ENCODE data around the gene WDR43.
"Not testable (repeated sequence)": the region's sequence is repeated elsewhere in the genome, so short reads cannot be mapped to it uniquely, and the experiment has no call there.

WDR43 gene

DNA sequence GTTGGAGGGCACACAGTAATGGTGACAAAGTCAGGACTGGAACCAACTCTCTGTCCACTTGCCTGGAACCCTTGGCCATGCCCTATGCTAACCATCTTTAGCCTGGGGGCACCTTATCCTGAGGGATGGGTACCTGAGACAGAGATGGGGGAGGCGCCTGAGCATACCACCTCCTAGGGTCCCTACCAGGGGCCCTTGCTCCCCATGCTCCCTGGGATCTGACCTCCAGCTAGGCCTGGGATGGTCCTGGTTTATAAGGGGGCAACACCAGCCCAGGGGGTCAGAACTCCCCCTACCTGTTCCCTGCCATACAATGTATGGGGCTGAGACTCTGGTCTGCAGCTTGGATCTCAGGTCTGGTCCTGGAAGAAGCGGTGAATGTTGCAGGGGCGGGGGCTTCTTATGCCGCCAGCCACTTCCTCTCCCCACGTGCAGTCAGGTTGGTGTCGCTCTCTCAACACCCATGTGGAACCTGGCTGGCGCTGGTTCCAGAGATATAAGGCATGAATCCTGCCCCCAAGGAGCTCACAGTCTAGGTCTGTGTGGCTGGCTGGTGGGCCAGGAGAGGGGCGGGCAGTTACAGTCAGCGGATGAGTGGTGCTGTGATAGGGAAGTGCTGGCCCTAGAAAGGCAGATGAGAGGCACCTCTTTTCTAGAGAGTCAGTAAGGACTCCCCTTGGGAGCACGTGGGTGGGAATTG is 82.9 kb downstream of the WDR43 start:
- Histone ChIP-seq H4K8ac (ENCODE audit: low read length) (no peak overlapping the region), H4K91ac (ENCODE audit: low read length) (no peak overlapping the region), H3K4me2 (ENCODE audit: low read length, poor library complexity, severe bottlenecking) (no peak overlapping the region), H2BK120ac (ENCODE audit: low read depth, low read length) (no peak overlapping the region), H3K23ac (ENCODE audit: low read length in 2 of 2) (no peak overlapping the region), H3K9me3 (ENCODE audit: control insufficient read depth, low read length) (peaks cover 8% of the 10 kb centered on the region), H3K18ac (ENCODE audit: low read depth in 1 of 2, low read length in 2 of 2) (no peak overlapping the region), H2BK15ac (ENCODE audit: low read depth, poor library complexity, severe bottlenecking) (no peak overlapping the region), H3K27me3 (ENCODE audit: control insufficient read depth in 1 of 2, insufficient read depth in 1 of 2, low read length in 2 of 2) (peaks cover 4 to 36% of the 10 kb centered on the region in 2 experiments), H3K79me1 (replicated peaks; ENCODE audit: low read length, poor library complexity, severe bottlenecking) (no peaks in the 10 kb centered on the region), H2AFZ (ENCODE audit: low read depth, low read length) (no peak overlapping the region), H3K4ac (ENCODE audit: low read depth in 1 of 2, low read length in 2 of 2) (no peak overlapping the region), H3K4me3 (ENCODE audit: insufficient read depth in 1 of 2, low read depth in 1 of 2, low read length in 2 of 2) (no peak overlapping the region), H3K4me1 (ENCODE audit: control insufficient read depth, insufficient read depth, low read depth, low read length) (peaks cover 16% of the 10 kb centered on the region), H3K27ac (ENCODE audit: low read length, poor library complexity, severe bottlenecking) (no peak overlapping the region), H3K36me3 (ENCODE audit: control insufficient read depth in 1 of 2, insufficient read depth in 2 of 2, low read depth in 1 of 2, low read length in 2 of 2) (no peaks in the 10 kb centered on the region), H2BK12ac (ENCODE audit: low read length in 2 of 2) (no peak overlapping the region), H2BK5ac (ENCODE audit: low read depth, low read length, poor library complexity, severe bottlenecking) (no peak overlapping the region), H3K9ac (ENCODE audit: low read length) (no peak overlapping the region), H3K14ac (ENCODE audit: low read length in 2 of 2) (no peak overlapping the region), H2AK5ac (ENCODE audit: low read length, severe bottlenecking) (no peak overlapping the region)
- WGBS, result 86% methylated on average over 10 of the region's 10 CpGs
- no peak for DNase-seq

DNA sequence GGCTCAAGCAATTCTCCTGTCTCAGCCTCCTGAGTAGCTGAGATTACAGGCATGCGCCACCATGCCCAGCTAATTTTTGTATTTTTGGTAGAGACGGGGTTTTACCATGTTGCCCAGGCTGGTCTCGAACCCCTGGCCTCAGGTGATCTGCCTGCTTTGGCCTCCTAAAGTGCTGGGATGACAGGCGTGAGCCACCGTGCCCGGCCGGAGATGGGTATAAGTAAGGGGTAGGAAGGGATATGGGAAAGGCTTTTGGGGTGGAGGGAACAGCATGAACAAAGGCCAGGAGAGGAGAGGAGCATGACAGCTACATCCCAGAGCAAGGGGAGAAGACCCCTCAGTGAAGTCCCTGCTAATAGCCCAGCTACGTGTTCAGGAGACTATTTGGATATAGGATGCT is 83.5 kb downstream of the WDR43 start:
- not testable (repeated sequence) for H3K18ac ChIP-seq (ENCODE audit: low read depth in 1 of 2, low read length in 2 of 2); H2BK120ac ChIP-seq (ENCODE audit: low read depth, low read length); H3K14ac ChIP-seq (ENCODE audit: low read length in 2 of 2); DNase-seq; H3K36me3 ChIP-seq (ENCODE audit: control insufficient read depth in 1 of 2, insufficient read depth in 2 of 2, low read depth in 1 of 2, low read length in 2 of 2); H3K27ac ChIP-seq (ENCODE audit: low read length, poor library complexity, severe bottlenecking); H3K4me2 ChIP-seq (ENCODE audit: low read length, poor library complexity, severe bottlenecking); H4K91ac ChIP-seq (ENCODE audit: low read length); H2AK5ac ChIP-seq (ENCODE audit: low read length, severe bottlenecking); H2BK5ac ChIP-seq (ENCODE audit: low read depth, low read length, poor library complexity, severe bottlenecking); H3K4ac ChIP-seq (ENCODE audit: low read depth in 1 of 2, low read length in 2 of 2); H3K9ac ChIP-seq (ENCODE audit: low read length); H2AFZ ChIP-seq (ENCODE audit: low read depth, low read length); H3K9me3 ChIP-seq (ENCODE audit: control insufficient read depth, low read length); H2BK15ac ChIP-seq (ENCODE audit: low read depth, poor library complexity, severe bottlenecking); H3K79me1 ChIP-seq (replicated peaks; ENCODE audit: low read length, poor library complexity, severe bottlenecking); H3K4me3 ChIP-seq (ENCODE audit: insufficient read depth in 1 of 2, low read depth in 1 of 2, low read length in 2 of 2); H3K23ac ChIP-seq (ENCODE audit: low read length in 2 of 2); H4K8ac ChIP-seq (ENCODE audit: low read length); H2BK12ac ChIP-seq (ENCODE audit: low read length in 2 of 2)
- peaks cover 1 to 29% of the 10 kb centered on the region in 2 experiments for H3K27me3 ChIP-seq (ENCODE audit: control insufficient read depth in 1 of 2, insufficient read depth in 1 of 2, low read length in 2 of 2)
- peaks cover 16% of the 10 kb centered on the region for H3K4me1 ChIP-seq (ENCODE audit: control insufficient read depth, insufficient read depth, low read depth, low read length)
- 93% methylated on average over 8 of the region's 8 CpGs for WGBS

DNA sequence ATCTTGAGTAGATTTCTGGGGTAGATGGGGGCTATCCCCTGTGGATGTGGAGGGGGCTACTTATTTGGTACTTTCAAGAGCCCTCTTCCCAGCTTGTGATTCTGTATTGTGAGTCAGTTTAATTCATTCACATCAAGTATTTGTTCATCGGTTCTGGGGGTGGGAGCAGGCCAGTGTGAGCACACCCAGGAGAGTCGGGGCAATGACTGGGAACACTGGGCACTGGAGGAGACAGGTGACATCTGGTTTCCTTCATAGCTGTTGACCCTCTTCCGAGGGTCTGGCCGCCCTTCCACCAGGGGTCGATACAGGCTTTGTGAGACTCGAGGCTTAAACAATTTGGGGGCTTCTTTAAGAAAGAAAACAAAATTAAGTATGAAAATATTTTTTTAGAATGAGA is 84.1 kb downstream of the WDR43 start:
- Histone ChIP-seq H3K9ac (ENCODE audit: low read length) (no peak overlapping the region), H2BK5ac (ENCODE audit: low read depth, low read length, poor library complexity, severe bottlenecking) (no peak overlapping the region), H3K18ac (ENCODE audit: low read depth in 1 of 2, low read length in 2 of 2) (no peak overlapping the region), H3K36me3 (ENCODE audit: control insufficient read depth in 1 of 2, insufficient read depth in 2 of 2, low read depth in 1 of 2, low read length in 2 of 2) (no peaks in the 10 kb centered on the region), H2BK120ac (ENCODE audit: low read depth, low read length) (no peak overlapping the region), H2BK12ac (ENCODE audit: low read length in 2 of 2) (no peak overlapping the region), H3K9me3 (ENCODE audit: control insufficient read depth, low read length) (no peaks in the 10 kb centered on the region), H3K4me3 (ENCODE audit: insufficient read depth in 1 of 2, low read depth in 1 of 2, low read length in 2 of 2) (no peak overlapping the region), H3K4ac (ENCODE audit: low read depth in 1 of 2, low read length in 2 of 2) (no peak overlapping the region), H3K23ac (ENCODE audit: low read length in 2 of 2) (no peak overlapping the region), H2AFZ (ENCODE audit: low read depth, low read length) (no peak overlapping the region), H4K8ac (ENCODE audit: low read length) (no peak overlapping the region), H3K4me1 (ENCODE audit: control insufficient read depth, insufficient read depth, low read depth, low read length) (peaks cover 16% of the 10 kb centered on the region), H3K27me3 (ENCODE audit: control insufficient read depth in 1 of 2, insufficient read depth in 1 of 2, low read length in 2 of 2) (peaks cover 0 to 26% of the 10 kb centered on the region in 2 experiments), H3K4me2 (ENCODE audit: low read length, poor library complexity, severe bottlenecking) (no peak overlapping the region), H3K14ac (ENCODE audit: low read length in 2 of 2) (no peak overlapping the region), H3K27ac (ENCODE audit: low read length, poor library complexity, severe bottlenecking) (no peak overlapping the region), H2AK5ac (ENCODE audit: low read length, severe bottlenecking) (no peak overlapping the region), H2BK15ac (ENCODE audit: low read depth, poor library complexity, severe bottlenecking) (no peak overlapping the region), H3K79me1 (replicated peaks; ENCODE audit: low read length, poor library complexity, severe bottlenecking) (no peaks in the 10 kb centered on the region), H4K91ac (ENCODE audit: low read length) (no peak overlapping the region)
- WGBS, result 86% methylated on average over 6 of the region's 6 CpGs
- DNase-seq, result no peak

DNA sequence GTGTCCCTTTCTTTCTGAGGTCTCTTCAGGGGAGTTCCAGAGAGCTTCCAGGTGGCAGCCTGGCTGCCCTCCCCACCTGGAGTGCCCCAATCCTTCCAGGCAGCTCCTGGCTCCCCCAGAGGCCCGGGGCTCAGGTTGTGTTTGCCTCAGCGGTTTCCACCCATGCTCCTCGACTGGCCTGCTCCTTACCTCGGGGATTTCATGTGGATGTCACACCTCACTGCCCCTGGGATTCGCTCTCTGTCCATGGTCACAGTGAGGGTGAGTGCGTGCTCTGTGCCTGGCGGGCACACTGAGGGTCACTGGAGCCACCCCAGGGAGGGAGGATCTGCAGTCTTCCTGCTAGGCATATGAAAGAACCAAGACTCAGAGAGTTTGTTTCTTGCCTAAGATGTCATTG is 84.6 kb downstream of the WDR43 start:
- Histone ChIP-seq H3K4me2 (ENCODE audit: low read length, poor library complexity, severe bottlenecking) (no peak overlapping the region), H3K18ac (ENCODE audit: low read depth in 1 of 2, low read length in 2 of 2) (no peak overlapping the region), H2BK120ac (ENCODE audit: low read depth, low read length) (no peak overlapping the region), H3K9ac (ENCODE audit: low read length) (no peak overlapping the region), H3K4me3 (ENCODE audit: insufficient read depth in 1 of 2, low read depth in 1 of 2, low read length in 2 of 2) (no peak overlapping the region), H3K4me1 (ENCODE audit: control insufficient read depth, insufficient read depth, low read depth, low read length) (peaks cover 16% of the 10 kb centered on the region), H3K4ac (ENCODE audit: low read depth in 1 of 2, low read length in 2 of 2) (no peak overlapping the region), H2BK5ac (ENCODE audit: low read depth, low read length, poor library complexity, severe bottlenecking) (no peak overlapping the region), H2AK5ac (ENCODE audit: low read length, severe bottlenecking) (no peak overlapping the region), H3K79me1 (replicated peaks; ENCODE audit: low read length, poor library complexity, severe bottlenecking) (no peaks in the 10 kb centered on the region), H3K27ac (ENCODE audit: low read length, poor library complexity, severe bottlenecking) (no peak overlapping the region), H4K8ac (ENCODE audit: low read length) (no peak overlapping the region), H3K9me3 (ENCODE audit: control insufficient read depth, low read length) (no peaks in the 10 kb centered on the region), H4K91ac (ENCODE audit: low read length) (no peak overlapping the region), H3K14ac (ENCODE audit: low read length in 2 of 2) (no peak overlapping the region), H2AFZ (ENCODE audit: low read depth, low read length) (no peak overlapping the region), H3K23ac (ENCODE audit: low read length in 2 of 2) (no peak overlapping the region), H2BK15ac (ENCODE audit: low read depth, poor library complexity, severe bottlenecking) (no peak overlapping the region), H2BK12ac (ENCODE audit: low read length in 2 of 2) (no peak overlapping the region), H3K36me3 (ENCODE audit: control insufficient read depth in 1 of 2, insufficient read depth in 2 of 2, low read depth in 1 of 2, low read length in 2 of 2) (no peaks in the 10 kb centered on the region), H3K27me3 (ENCODE audit: control insufficient read depth in 1 of 2, insufficient read depth in 1 of 2, low read length in 2 of 2) (peaks cover 0 to 26% of the 10 kb centered on the region in 2 experiments)
- WGBS, result 56% methylated on average over 7 of the region's 7 CpGs
- no peak for DNase-seq

Data from mesenchymal stem cell (in vitro differentiated cells and primary cell).